HCT116 (cell line): ENCODE data around the gene CDC42EP4. TPM values are rescaled to one million over a fixed set of nuclear protein-coding genes. Genes with fewer than 3 reads are reported as not detected.

Source experiments
- ATAC-seq: fragments of 200-7000 bp; cut with Tn5 transposase; 2 replicates; pipeline ENCODE4 v1.9.1; 2020; ENCODE audit warnings: mild to moderate bottlenecking, moderate library complexity
- BruUV-seq: library from RNA; stranded (reverse); fragments of 400-500 nt; replicated peaks from 2 replicates; lab custom pipeline; 2021; lab: Mats Ljungman, UMichigan
- CTCF ChIA-PET: fragments of 300-600 bp; sonication (Branson Sonifier 250); formaldehyde crosslinking; loops from one replicate; lab custom pipeline; 2021; ENCODE audit warnings: antibody characterized with exemption; lab: Charles Lee
- POLR2A ChIA-PET: fragments of 300-600, 350-600 bp; sonication (Branson Sonifier 250); formaldehyde crosslinking; loops from one replicate; lab custom pipeline; 2021; ENCODE audit warnings: antibody characterized with exemption; lab: Charles Lee
- RAD21 ChIA-PET, 2 experiments: fragments of 300-600 bp; sonication (Branson Sonifier 250); formaldehyde crosslinking; loops; one replicate each; lab custom pipeline; 2023; ENCODE audit warnings: low total read pairs in 2 of 2; ENCODE audit not compliant: uncharacterized antibody in 2 of 2, unreplicated experiment in 2 of 2, low non-redundant PET in 1 of 2; lab: Charles Lee
- DNase-seq: peaks from one replicate; pipeline ENCODE4 v3.0.0-alpha.2; 2010; ENCODE audit warnings: low read depth, low spot score
- H2AFZ ChIP-seq: fragments of 200-600 bp; shearing (Covaris generic), sonication (generic); 2 replicates; pipeline ENCODE4 v1.6.1; 2017; ENCODE audit warnings: low read depth, mixed run types, mixed read lengths, antibody characterized with exemption, low read length; ENCODE audit not compliant: poor library complexity, severe bottlenecking
- H3K27ac ChIP-seq: 2 replicates; pipeline ENCODE4 v1.5.1; 2012; ENCODE audit warnings: low read depth, low read length
- H3K27me3 ChIP-seq: fragments of 200-600 bp; sonication (generic); 2 replicates; pipeline ENCODE4 v1.6.1; 2016; ENCODE audit warnings: mixed run types, low read length, mixed read lengths; ENCODE audit not compliant: insufficient read depth
- H3K36me3 ChIP-seq, 2 experiments: fragments of 200-500 bp in 1 of 2; fragments of 200-600 bp in 1 of 2; sonication (Bioruptor generic) in 1 of 2; sonication (generic) in 1 of 2; 2 replicates each; pipeline versions ENCODE4 v1.5.1 to v1.6.1; 2014 to 2016; ENCODE audit warnings: low read length in 2 of 2, inconsistent platforms in 1 of 2, mixed read lengths in 1 of 2, mixed run types in 1 of 2; ENCODE audit not compliant: insufficient read depth in 2 of 2, control insufficient read depth in 1 of 2
- H3K4me1 ChIP-seq, 2 experiments: fragments of 200-600 bp in 1 of 2; sonication (generic) in 1 of 2; 2 replicates each; pipeline versions ENCODE4 v1.5.1 to v1.6.1; 2012 to 2017; ENCODE audit warnings: low read length in 2 of 2, inconsistent platforms in 1 of 2, mild to moderate bottlenecking in 1 of 2, mixed read lengths in 1 of 2, mixed run types in 1 of 2, moderate library complexity in 1 of 2; ENCODE audit not compliant: insufficient read depth in 2 of 2, control insufficient read depth in 1 of 2
- H3K4me2 ChIP-seq: fragments of 200-600 bp; sonication (generic); 2 replicates; pipeline ENCODE4 v1.6.1; 2017; ENCODE audit warnings: mixed run types, low read length, mixed read lengths
- H3K4me3 ChIP-seq, 2 experiments: fragments of 200-600 bp in 1 of 2; sonication (generic) in 1 of 2; replicated peaks in 1 of 2; 2 replicates each; pipeline ENCODE4 v1.5.1; 2011 to 2016; ENCODE audit warnings: low read length in 2 of 2, control low read depth in 1 of 2, low read depth in 1 of 2, mild to moderate bottlenecking in 1 of 2, mixed read lengths in 1 of 2, mixed run types in 1 of 2
- H3K79me2 ChIP-seq: fragments of 200-600 bp; sonication (generic); 2 replicates; pipeline ENCODE4 v1.6.1; 2017; ENCODE audit warnings: mild to moderate bottlenecking, mixed run types, low read length, moderate library complexity, mixed read lengths; ENCODE audit not compliant: insufficient read depth
- H3K9ac ChIP-seq: fragments of 200-600 bp; sonication (generic); 2 replicates; pipeline ENCODE4 v1.6.1; 2016; ENCODE audit warnings: low read length, mixed read lengths
- H3K9me2 ChIP-seq: fragments of 200-600 bp; sonication (generic), shearing (Covaris generic); 2 replicates; pipeline ENCODE4 v1.6.1; 2017; ENCODE audit warnings: mixed run types, mild to moderate bottlenecking, moderate library complexity; ENCODE audit not compliant: insufficient read depth
- H3K9me3 ChIP-seq, 2 experiments: fragments of 200-500 bp in 1 of 2; fragments of 200-600 bp in 1 of 2; sonication (Bioruptor generic) in 1 of 2; sonication (generic) in 1 of 2; 2 replicates each; pipeline ENCODE4 v1.6.1; 2014 to 2017; ENCODE audit warnings: low read length in 2 of 2, mixed read lengths in 2 of 2, inconsistent platforms in 1 of 2, low read depth in 1 of 2, mild to moderate bottlenecking in 1 of 2, mixed run types in 1 of 2, moderate library complexity in 1 of 2; ENCODE audit not compliant: control insufficient read depth in 1 of 2, insufficient read depth in 1 of 2
- H4K20me1 ChIP-seq: fragments of 200-600 bp; sonication (generic), shearing (Covaris generic); 2 replicates; pipeline ENCODE4 v1.6.1; 2017; ENCODE audit warnings: mixed run types, mild to moderate bottlenecking, moderate library complexity; ENCODE audit not compliant: insufficient read depth
- CBX3 ChIP-seq: IDR thresholded peaks from 2 replicates; pipeline ENCODE4 v1.6.1; 2012; ENCODE audit warnings: low read depth
- CEBPB ChIP-seq: IDR thresholded peaks from 2 replicates; pipeline ENCODE4 v1.6.1; 2012; ENCODE audit warnings: low read depth
- EGR1 ChIP-seq: IDR thresholded peaks from 2 replicates; pipeline ENCODE4 v1.6.1; 2012; ENCODE audit warnings: low read depth
- ELF1 ChIP-seq: IDR thresholded peaks from 2 replicates; pipeline ENCODE4 v1.6.1; 2012; ENCODE audit warnings: low read depth, borderline replicate concordance
- EZH2 ChIP-seq: fragments of 200-600 bp; sonication (generic); IDR thresholded peaks from 2 replicates; pipeline ENCODE4 v1.6.1; 2017; ENCODE audit warnings: antibody characterized with exemption, mixed run types
- EZH2phosphoT487 ChIP-seq: fragments of 200-600 bp; IDR thresholded peaks from 2 replicates; pipeline ENCODE4 v1.6.1; 2018; ENCODE audit warnings: antibody characterized with exemption, borderline replicate concordance
- FOSL1 ChIP-seq: IDR thresholded peaks from 2 replicates; pipeline ENCODE4 v1.6.1; 2012; ENCODE audit warnings: low read depth
- POLR2A ChIP-seq: IDR thresholded peaks from 2 replicates; pipeline ENCODE4 v1.7.0; 2011; ENCODE audit warnings: borderline replicate concordance; ENCODE audit not compliant: insufficient read depth, insufficient read length; ENCODE audit errors: extremely low read depth
- POLR2AphosphoS5 ChIP-seq: IDR thresholded peaks from 2 replicates; pipeline ENCODE4 v1.6.1; 2011; ENCODE audit warnings: mild to moderate bottlenecking, low read depth, low read length, moderate library complexity
- RAD21 ChIP-seq: IDR thresholded peaks from 2 replicates; pipeline ENCODE4 v1.6.1; 2012; ENCODE audit warnings: low read depth, mild to moderate bottlenecking
- SIN3A ChIP-seq: IDR thresholded peaks from 2 replicates; pipeline ENCODE4 v1.6.1; 2012; ENCODE audit warnings: low read depth
- SP1 ChIP-seq: IDR thresholded peaks from 2 replicates; pipeline ENCODE4 v1.6.1; 2012; ENCODE audit warnings: low read depth
- SRF ChIP-seq: IDR thresholded peaks from 2 replicates; pipeline ENCODE4 v1.6.1; 2012; ENCODE audit warnings: low read depth
- YY1 ChIP-seq: IDR thresholded peaks from 2 replicates; pipeline ENCODE4 v1.6.1; 2011; ENCODE audit warnings: low read length, low read depth, moderate library complexity, mild to moderate bottlenecking; ENCODE audit not compliant: insufficient replicate concordance; ENCODE audit errors: extremely low read depth
- ZFX ChIP-seq: fragments of 450-650 bp; IDR thresholded peaks from 2 replicates; pipeline ENCODE4 v1.6.1; 2017
- intact Hi-C: fragments of 100-400 bp; cut with micrococcal nuclease; formaldehyde crosslinking; loops from 2 replicates; pipeline ENCODE4 v1.10.0; 2022
- total RNA-seq: library from RNA; stranded (reverse); gene quantifications from one replicate; pipeline ENCODE4 v1.2.1, GENCODE V29; 2021; ENCODE audit not compliant: unreplicated experiment
- TF ChIP-seq, protein P1 (sequence below): IDR thresholded peaks from 2 replicates; pipeline ENCODE4 v1.6.1; 2012
- TF ChIP-seq, protein P2 (sequence below): IDR thresholded peaks from 2 replicates; pipeline ENCODE4 v1.6.1; 2012
- TF ChIP-seq, protein P3 (sequence below): IDR thresholded peaks from 2 replicates; pipeline ENCODE4 v1.6.1; 2012; ENCODE audit warnings: low read depth
- TF ChIP-seq, protein P4 (sequence below), 3 experiments: fragments of 200-600 bp in 1 of 3; sonication (generic) in 1 of 3; IDR thresholded peaks in 2 of 3; conservative IDR thresholded peaks in 1 of 3; 2 replicates each; pipeline ENCODE4 v1.5.1; 2012 to 2017; ENCODE audit warnings: low read depth in 2 of 3, low read length in 2 of 3, antibody characterized with exemption in 1 of 3, borderline replicate concordance in 1 of 3, control low read depth in 1 of 3, mild to moderate bottlenecking in 1 of 3, mixed read lengths in 1 of 3, mixed run types in 1 of 3, moderate library complexity in 1 of 3; ENCODE audit not compliant: insufficient read depth in 1 of 3

The CDC42EP4 gene
- total RNA-seq, 1 experiment from 2014 or later: 54.9 TPM

DNA sequence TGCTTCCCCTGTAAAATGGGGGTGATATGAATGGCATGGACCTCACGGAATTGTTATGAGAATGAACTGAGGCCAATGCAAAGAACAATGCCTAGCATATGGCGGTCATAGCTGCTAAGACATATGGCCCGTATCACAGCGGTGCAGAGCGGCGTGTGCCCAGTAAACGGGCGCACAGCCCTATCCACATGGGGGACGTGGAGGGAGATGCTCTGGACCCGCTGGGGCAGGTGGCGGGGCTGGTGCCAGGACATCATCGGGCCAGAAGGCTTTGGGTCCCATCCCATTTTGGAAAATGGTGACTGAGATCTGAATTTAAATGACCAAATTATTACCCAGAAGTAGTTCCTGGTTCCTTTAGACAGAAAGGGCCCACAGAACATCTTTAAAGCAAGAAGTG, 31.6 kb downstream of the CDC42EP4 start:
- no peak for DNase-seq
- ChIA-PET RAD21 (no interaction called here), CTCF (interaction anchor here (1.8 kb wide), 1 partner anchor 14 kb away, joined by 3 read pairs; no protein-coding TSS in a partner anchor), POLR2A (no interaction called here)
- BruUV-seq: no TSS peak
- Histone ChIP-seq H3K4me3 (no peak overlapping the region), H3K27me3 (no peaks in the 10 kb centered on the region), H2AFZ (no peak overlapping the region), H3K9me2 (no peaks in the 10 kb centered on the region), H3K9me3 (no peaks in the 10 kb centered on the region), H3K79me2 (no peaks in the 10 kb centered on the region; the same call in 1 of the 2 replicates), H3K27ac (no peak overlapping the region), H3K36me3 (peaks cover 4 to 17% of the 10 kb centered on the region in 2 experiments; a peak in 3 of 4 replicates), H3K4me1 (peaks cover 12 to 15% of the 10 kb centered on the region in 2 experiments; a peak in 3 of 4 replicates), H3K4me2 (no peak overlapping the region), H3K9ac (no peak overlapping the region), H4K20me1 (no peaks in the 10 kb centered on the region)
- intact Hi-C loops: no loop called here
- TF ChIP-seq SP1: no peak
- TF ChIP-seq ZFX: no peak
- no peak for TF ChIP-seq POLR2A
- no peak for TF ChIP-seq RAD21
- no peak for TF ChIP-seq CBX3
- no peak for TF ChIP-seq YY1
- no peak for TF ChIP-seq EZH2
- TF ChIP-seq, protein P1, sequence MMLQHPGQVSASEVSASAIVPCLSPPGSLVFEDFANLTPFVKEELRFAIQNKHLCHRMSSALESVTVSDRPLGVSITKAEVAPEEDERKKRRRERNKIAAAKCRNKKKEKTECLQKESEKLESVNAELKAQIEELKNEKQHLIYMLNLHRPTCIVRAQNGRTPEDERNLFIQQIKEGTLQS: no peak
- TF ChIP-seq, protein P2, sequence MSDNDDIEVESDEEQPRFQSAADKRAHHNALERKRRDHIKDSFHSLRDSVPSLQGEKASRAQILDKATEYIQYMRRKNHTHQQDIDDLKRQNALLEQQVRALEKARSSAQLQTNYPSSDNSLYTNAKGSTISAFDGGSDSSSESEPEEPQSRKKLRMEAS: no peak
- TF ChIP-seq EZH2phosphoT487: no peak
- no peak for TF ChIP-seq FOSL1
- TF ChIP-seq, protein P3, sequence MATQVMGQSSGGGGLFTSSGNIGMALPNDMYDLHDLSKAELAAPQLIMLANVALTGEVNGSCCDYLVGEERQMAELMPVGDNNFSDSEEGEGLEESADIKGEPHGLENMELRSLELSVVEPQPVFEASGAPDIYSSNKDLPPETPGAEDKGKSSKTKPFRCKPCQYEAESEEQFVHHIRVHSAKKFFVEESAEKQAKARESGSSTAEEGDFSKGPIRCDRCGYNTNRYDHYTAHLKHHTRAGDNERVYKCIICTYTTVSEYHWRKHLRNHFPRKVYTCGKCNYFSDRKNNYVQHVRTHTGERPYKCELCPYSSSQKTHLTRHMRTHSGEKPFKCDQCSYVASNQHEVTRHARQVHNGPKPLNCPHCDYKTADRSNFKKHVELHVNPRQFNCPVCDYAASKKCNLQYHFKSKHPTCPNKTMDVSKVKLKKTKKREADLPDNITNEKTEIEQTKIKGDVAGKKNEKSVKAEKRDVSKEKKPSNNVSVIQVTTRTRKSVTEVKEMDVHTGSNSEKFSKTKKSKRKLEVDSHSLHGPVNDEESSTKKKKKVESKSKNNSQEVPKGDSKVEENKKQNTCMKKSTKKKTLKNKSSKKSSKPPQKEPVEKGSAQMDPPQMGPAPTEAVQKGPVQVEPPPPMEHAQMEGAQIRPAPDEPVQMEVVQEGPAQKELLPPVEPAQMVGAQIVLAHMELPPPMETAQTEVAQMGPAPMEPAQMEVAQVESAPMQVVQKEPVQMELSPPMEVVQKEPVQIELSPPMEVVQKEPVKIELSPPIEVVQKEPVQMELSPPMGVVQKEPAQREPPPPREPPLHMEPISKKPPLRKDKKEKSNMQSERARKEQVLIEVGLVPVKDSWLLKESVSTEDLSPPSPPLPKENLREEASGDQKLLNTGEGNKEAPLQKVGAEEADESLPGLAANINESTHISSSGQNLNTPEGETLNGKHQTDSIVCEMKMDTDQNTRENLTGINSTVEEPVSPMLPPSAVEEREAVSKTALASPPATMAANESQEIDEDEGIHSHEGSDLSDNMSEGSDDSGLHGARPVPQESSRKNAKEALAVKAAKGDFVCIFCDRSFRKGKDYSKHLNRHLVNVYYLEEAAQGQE: no peak
- TF ChIP-seq EGR1: no peak
- no peak for TF ChIP-seq POLR2AphosphoS5
- TF ChIP-seq, protein P4, sequence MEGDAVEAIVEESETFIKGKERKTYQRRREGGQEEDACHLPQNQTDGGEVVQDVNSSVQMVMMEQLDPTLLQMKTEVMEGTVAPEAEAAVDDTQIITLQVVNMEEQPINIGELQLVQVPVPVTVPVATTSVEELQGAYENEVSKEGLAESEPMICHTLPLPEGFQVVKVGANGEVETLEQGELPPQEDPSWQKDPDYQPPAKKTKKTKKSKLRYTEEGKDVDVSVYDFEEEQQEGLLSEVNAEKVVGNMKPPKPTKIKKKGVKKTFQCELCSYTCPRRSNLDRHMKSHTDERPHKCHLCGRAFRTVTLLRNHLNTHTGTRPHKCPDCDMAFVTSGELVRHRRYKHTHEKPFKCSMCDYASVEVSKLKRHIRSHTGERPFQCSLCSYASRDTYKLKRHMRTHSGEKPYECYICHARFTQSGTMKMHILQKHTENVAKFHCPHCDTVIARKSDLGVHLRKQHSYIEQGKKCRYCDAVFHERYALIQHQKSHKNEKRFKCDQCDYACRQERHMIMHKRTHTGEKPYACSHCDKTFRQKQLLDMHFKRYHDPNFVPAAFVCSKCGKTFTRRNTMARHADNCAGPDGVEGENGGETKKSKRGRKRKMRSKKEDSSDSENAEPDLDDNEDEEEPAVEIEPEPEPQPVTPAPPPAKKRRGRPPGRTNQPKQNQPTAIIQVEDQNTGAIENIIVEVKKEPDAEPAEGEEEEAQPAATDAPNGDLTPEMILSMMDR (IDR thresholded peaks at IDR 0.05 in 2 of 3, conservative IDR thresholded peaks at IDR 0.05 in 1 of 3; ENCODE audit: borderline replicate concordance in 1 of 3, insufficient read depth in 1 of 3, low read depth in 2 of 3, low read length in 2 of 3): no peak
- no peak for TF ChIP-seq ELF1
- TF ChIP-seq CEBPB: no peak
- no peak for TF ChIP-seq SRF
- TF ChIP-seq SIN3A: no peak
- no peak for ATAC-seq
